ENCODE results near the gene ZNF423. TPM values are rescaled to one million over a fixed set of nuclear protein-coding genes. Genes with fewer than 3 reads are reported as not detected.

ZNF423 gene
- total RNA-seq, 1 donor from 2014 or later: 10.6 TPM

DNA sequence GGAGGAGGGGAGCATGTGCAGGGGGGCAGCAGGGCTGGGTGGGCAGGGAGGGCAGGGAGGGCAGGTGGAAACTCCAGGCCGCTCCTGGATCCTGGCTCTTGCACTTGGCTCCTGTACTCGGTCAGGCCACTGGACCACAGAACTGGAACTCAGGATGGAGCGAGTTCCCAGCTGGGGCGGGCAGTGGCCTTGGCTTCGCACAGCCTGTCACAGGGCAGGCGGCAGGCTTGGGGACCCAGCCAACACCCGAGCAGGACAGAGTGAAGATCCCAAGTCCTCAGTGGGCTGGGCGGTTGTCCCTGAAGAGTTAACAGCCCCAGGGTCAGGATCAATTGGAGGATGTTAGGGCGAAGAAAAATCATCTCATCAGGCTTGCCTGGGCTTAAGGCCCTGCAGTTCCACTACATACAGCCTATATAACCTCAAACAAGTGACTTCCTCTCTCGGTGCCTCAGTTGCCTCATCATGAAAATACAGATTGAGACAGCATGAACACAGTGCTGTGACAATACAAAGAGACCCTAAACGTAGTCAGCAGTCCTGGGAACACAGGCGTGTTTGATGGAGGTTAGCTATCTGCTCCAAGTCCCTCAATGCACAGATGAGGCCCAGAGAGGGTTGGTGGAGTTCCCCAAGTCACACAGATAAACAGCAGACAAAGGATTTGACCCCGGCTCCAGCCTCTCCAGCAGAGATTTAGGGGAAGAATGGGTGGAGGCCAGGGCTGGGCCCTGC, 21.9 kb downstream of the ZNF423 start:
- H3K9me3 Mint-ChIP-seq (ENCODE audit: unreplicated experiment): no peaks in the 10 kb centered on the region
- no peaks in the 10 kb centered on the region for H3K36me3 ChIP-seq (ENCODE audit: insufficient read depth, low read length)
- H2AFZ ChIP-seq (ENCODE audit: low read depth, low read length): peak overlapping the region; percentile 26
- no peaks in the 10 kb centered on the region for H3K9me3 ChIP-seq (ENCODE audit: insufficient read depth, low read depth, low read length)
- no peak overlapping the region for H3K4me3 ChIP-seq (ENCODE audit: insufficient read depth, low read depth, low read length)
- no peak overlapping the region for H3K27ac Mint-ChIP-seq (ENCODE audit: unreplicated experiment)
- H3K4me1 ChIP-seq (ENCODE audit: insufficient read depth, low read length): peaks cover 16% of the 10 kb centered on the region
- H4K20me1 ChIP-seq (ENCODE audit: insufficient read depth, low read length): peaks cover 11% of the 10 kb centered on the region
- no peak overlapping the region for H3K4me3 Mint-ChIP-seq (ENCODE audit: unreplicated experiment)
- no peaks in the 10 kb centered on the region for H3K79me2 ChIP-seq (ENCODE audit: insufficient read depth, low read length)
- DNase-seq (ENCODE audit: low read depth) (no peak), FAIRE-seq (no peak)
- H3K27me3 Mint-ChIP-seq (ENCODE audit: low read depth, unreplicated experiment): peaks cover 4% of the 10 kb centered on the region
- H3K36me3 Mint-ChIP-seq (ENCODE audit: low read depth, unreplicated experiment): peaks cover 5% of the 10 kb centered on the region
- no peak overlapping the region for H3K9ac ChIP-seq (ENCODE audit: low read length)
- H3K4me1 Mint-ChIP-seq (ENCODE audit: low read depth, unreplicated experiment): peaks cover 19% of the 10 kb centered on the region
- no peaks in the 10 kb centered on the region for H3K27me3 ChIP-seq (ENCODE audit: insufficient read depth, low read length)
- no peak overlapping the region for H3K27ac ChIP-seq (ENCODE audit: low read depth, low read length)
- TF ChIP-seq, protein P1, sequence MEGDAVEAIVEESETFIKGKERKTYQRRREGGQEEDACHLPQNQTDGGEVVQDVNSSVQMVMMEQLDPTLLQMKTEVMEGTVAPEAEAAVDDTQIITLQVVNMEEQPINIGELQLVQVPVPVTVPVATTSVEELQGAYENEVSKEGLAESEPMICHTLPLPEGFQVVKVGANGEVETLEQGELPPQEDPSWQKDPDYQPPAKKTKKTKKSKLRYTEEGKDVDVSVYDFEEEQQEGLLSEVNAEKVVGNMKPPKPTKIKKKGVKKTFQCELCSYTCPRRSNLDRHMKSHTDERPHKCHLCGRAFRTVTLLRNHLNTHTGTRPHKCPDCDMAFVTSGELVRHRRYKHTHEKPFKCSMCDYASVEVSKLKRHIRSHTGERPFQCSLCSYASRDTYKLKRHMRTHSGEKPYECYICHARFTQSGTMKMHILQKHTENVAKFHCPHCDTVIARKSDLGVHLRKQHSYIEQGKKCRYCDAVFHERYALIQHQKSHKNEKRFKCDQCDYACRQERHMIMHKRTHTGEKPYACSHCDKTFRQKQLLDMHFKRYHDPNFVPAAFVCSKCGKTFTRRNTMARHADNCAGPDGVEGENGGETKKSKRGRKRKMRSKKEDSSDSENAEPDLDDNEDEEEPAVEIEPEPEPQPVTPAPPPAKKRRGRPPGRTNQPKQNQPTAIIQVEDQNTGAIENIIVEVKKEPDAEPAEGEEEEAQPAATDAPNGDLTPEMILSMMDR (IDR thresholded peaks at IDR 0.05; ENCODE audit: insufficient read depth, low read depth, low read length): no peak
- no peak for TF ChIP-seq EZH2 (IDR thresholded peaks at IDR 0.05; ENCODE audit: insufficient read depth, low read length)
- H3K4me2 ChIP-seq (ENCODE audit: low read length): no peak overlapping the region

DNA sequence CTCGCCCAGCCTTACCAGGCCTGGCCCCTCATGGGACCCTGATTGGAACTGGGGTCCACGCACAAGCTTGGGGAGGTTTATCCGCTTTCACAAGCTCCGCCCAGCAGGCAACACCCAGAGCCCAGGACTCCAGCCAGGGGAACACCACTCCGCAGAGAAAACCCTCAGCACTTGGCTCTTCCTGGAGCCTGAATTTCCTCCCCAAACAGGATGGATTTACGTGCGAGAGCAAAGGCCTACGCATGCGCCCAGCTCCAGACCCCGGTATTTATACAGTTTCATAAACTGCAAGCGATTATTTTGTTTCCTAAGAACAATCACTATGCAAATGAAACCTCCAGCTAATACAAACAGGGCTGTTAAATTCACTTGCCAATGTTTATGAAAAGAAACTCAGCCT, 22.8 kb downstream of the ZNF423 start:
- Histone ChIP-seq H3K9ac (ENCODE audit: low read length) (no peak overlapping the region), H3K36me3 (ENCODE audit: insufficient read depth, low read length) (no peaks in the 10 kb centered on the region), H3K4me2 (ENCODE audit: low read length) (peak overlapping the region; percentile 7), H2AFZ (ENCODE audit: low read depth, low read length) (peak overlapping the region; percentile 15), H3K79me2 (ENCODE audit: insufficient read depth, low read length) (no peaks in the 10 kb centered on the region), H4K20me1 (ENCODE audit: insufficient read depth, low read length) (peaks cover 10% of the 10 kb centered on the region), H3K27me3 (ENCODE audit: insufficient read depth, low read length) (no peaks in the 10 kb centered on the region), H3K9me3 (ENCODE audit: insufficient read depth, low read depth, low read length) (no peaks in the 10 kb centered on the region), H3K27ac (ENCODE audit: low read depth, low read length) (no peak overlapping the region), H3K4me1 (ENCODE audit: insufficient read depth, low read length) (peaks cover 11% of the 10 kb centered on the region), H3K4me3 (ENCODE audit: insufficient read depth, low read depth, low read length) (no peak overlapping the region)
- FAIRE-seq: no peak
- no peak for TF ChIP-seq EZH2 (IDR thresholded peaks at IDR 0.05; ENCODE audit: insufficient read depth, low read length)
- TF ChIP-seq, protein P1 (IDR thresholded peaks at IDR 0.05; ENCODE audit: insufficient read depth, low read depth, low read length): no peak
- peaks cover 17% of the 10 kb centered on the region for H3K4me1 Mint-ChIP-seq (ENCODE audit: low read depth, unreplicated experiment)
- peaks cover 5% of the 10 kb centered on the region for H3K36me3 Mint-ChIP-seq (ENCODE audit: low read depth, unreplicated experiment)
- H3K27ac Mint-ChIP-seq (ENCODE audit: unreplicated experiment): no peak overlapping the region
- no peak overlapping the region for H3K4me3 Mint-ChIP-seq (ENCODE audit: unreplicated experiment)
- no peaks in the 10 kb centered on the region for H3K9me3 Mint-ChIP-seq (ENCODE audit: unreplicated experiment)
- DNase-seq (ENCODE audit: low read depth): no peak
- peaks cover 4% of the 10 kb centered on the region for H3K27me3 Mint-ChIP-seq (ENCODE audit: low read depth, unreplicated experiment)

DNA sequence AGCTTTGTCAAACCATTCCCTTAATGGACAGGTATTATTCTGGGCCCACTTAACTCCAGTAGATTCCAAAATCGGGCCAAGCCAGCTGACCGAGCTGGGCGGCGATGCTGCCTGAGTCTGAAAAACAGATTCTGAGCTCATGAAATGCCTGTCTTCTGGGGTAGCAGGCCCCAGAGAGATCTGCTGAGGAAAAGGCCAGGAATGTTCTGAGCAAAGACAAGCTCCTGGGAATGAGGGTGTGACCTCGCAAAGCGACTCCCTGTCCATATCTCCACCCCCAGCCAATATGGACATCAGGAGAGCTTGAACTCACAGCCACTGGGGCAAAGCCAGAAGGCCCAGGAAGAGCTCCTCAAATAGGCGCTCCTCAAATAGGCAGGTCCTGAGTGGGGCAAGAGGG, 23.7 kb downstream of the ZNF423 start:
- FAIRE-seq (no peak), DNase-seq (ENCODE audit: low read depth) (no peak)
- H3K4me3 ChIP-seq (ENCODE audit: insufficient read depth, low read depth, low read length): no peak overlapping the region
- Mint-ChIP-seq H3K36me3 (ENCODE audit: low read depth, unreplicated experiment) (no peaks in the 10 kb centered on the region), H3K27ac (ENCODE audit: unreplicated experiment) (peak overlapping the region; percentile 34), H3K4me1 (ENCODE audit: low read depth, unreplicated experiment) (peaks cover 17% of the 10 kb centered on the region), H3K27me3 (ENCODE audit: low read depth, unreplicated experiment) (peaks cover 4% of the 10 kb centered on the region), H3K4me3 (ENCODE audit: unreplicated experiment) (no peak overlapping the region), H3K9me3 (ENCODE audit: unreplicated experiment) (no peaks in the 10 kb centered on the region)
- no peak overlapping the region for H3K9ac ChIP-seq (ENCODE audit: low read length)
- peaks cover 6% of the 10 kb centered on the region for H4K20me1 ChIP-seq (ENCODE audit: insufficient read depth, low read length)
- no peaks in the 10 kb centered on the region for H3K27me3 ChIP-seq (ENCODE audit: insufficient read depth, low read length)
- H2AFZ ChIP-seq (ENCODE audit: low read depth, low read length): no peak overlapping the region
- TF ChIP-seq, protein P1 (IDR thresholded peaks at IDR 0.05; ENCODE audit: insufficient read depth, low read depth, low read length): no peak
- no peak for TF ChIP-seq EZH2 (IDR thresholded peaks at IDR 0.05; ENCODE audit: insufficient read depth, low read length)
- no peaks in the 10 kb centered on the region for H3K79me2 ChIP-seq (ENCODE audit: insufficient read depth, low read length)
- H3K4me2 ChIP-seq (ENCODE audit: low read length): no peak overlapping the region
- no peaks in the 10 kb centered on the region for H3K9me3 ChIP-seq (ENCODE audit: insufficient read depth, low read depth, low read length)
- H3K36me3 ChIP-seq (ENCODE audit: insufficient read depth, low read length): no peaks in the 10 kb centered on the region
- H3K27ac ChIP-seq (ENCODE audit: low read depth, low read length): no peak overlapping the region
- H3K4me1 ChIP-seq (ENCODE audit: insufficient read depth, low read length): peaks cover 8% of the 10 kb centered on the region

Data from astrocyte (in vitro differentiated cells and primary cell).